Measurements from ENCODE around the gene CYP2W1.

CYP2W1 gene

GRCh38 chr7:977326-978048, 5.5 kb upstream of the CYP2W1 start:
- H3K4me3 ChIP-seq (ENCODE audit: low read depth, low read length), result no peak overlapping the region
- TF ChIP-seq, protein P1, sequence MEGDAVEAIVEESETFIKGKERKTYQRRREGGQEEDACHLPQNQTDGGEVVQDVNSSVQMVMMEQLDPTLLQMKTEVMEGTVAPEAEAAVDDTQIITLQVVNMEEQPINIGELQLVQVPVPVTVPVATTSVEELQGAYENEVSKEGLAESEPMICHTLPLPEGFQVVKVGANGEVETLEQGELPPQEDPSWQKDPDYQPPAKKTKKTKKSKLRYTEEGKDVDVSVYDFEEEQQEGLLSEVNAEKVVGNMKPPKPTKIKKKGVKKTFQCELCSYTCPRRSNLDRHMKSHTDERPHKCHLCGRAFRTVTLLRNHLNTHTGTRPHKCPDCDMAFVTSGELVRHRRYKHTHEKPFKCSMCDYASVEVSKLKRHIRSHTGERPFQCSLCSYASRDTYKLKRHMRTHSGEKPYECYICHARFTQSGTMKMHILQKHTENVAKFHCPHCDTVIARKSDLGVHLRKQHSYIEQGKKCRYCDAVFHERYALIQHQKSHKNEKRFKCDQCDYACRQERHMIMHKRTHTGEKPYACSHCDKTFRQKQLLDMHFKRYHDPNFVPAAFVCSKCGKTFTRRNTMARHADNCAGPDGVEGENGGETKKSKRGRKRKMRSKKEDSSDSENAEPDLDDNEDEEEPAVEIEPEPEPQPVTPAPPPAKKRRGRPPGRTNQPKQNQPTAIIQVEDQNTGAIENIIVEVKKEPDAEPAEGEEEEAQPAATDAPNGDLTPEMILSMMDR (IDR thresholded peaks at IDR 0.05; ENCODE audit: borderline replicate concordance, insufficient read depth, low read depth, low read length), result no peak

- TF ChIP-seq, protein P1 (IDR thresholded peaks at IDR 0.05; ENCODE audit: borderline replicate concordance, insufficient read depth, low read depth, low read length), result no peak
- H3K4me3 ChIP-seq (ENCODE audit: low read depth, low read length), result no peak overlapping the region
Measured at GRCh38 chr7:978049-978346, 5.0 kb upstream of the CYP2W1 start.

- no peak overlapping the region for H3K4me3 ChIP-seq (ENCODE audit: low read depth, low read length)
- TF ChIP-seq, protein P1 (IDR thresholded peaks at IDR 0.05; ENCODE audit: borderline replicate concordance, insufficient read depth, low read depth, low read length), result no peak
Measured at GRCh38 chr7:978416-979091, 4.4 kb upstream of the CYP2W1 start.

GRCh38 chr7:979151-979550, 3.8 kb upstream of the CYP2W1 start:
- TF ChIP-seq, protein P1 (IDR thresholded peaks at IDR 0.05; ENCODE audit: borderline replicate concordance, insufficient read depth, low read depth, low read length), result no peak
- H3K4me3 ChIP-seq (ENCODE audit: low read depth, low read length), result no peak overlapping the region

GRCh38 chr7:979886-980571, 3.0 kb upstream of the CYP2W1 start:
- TF ChIP-seq, protein P1 (IDR thresholded peaks at IDR 0.05; ENCODE audit: borderline replicate concordance, insufficient read depth, low read depth, low read length), result no peak
- H3K4me3 ChIP-seq (ENCODE audit: low read depth, low read length), result no peak overlapping the region

DNA sequence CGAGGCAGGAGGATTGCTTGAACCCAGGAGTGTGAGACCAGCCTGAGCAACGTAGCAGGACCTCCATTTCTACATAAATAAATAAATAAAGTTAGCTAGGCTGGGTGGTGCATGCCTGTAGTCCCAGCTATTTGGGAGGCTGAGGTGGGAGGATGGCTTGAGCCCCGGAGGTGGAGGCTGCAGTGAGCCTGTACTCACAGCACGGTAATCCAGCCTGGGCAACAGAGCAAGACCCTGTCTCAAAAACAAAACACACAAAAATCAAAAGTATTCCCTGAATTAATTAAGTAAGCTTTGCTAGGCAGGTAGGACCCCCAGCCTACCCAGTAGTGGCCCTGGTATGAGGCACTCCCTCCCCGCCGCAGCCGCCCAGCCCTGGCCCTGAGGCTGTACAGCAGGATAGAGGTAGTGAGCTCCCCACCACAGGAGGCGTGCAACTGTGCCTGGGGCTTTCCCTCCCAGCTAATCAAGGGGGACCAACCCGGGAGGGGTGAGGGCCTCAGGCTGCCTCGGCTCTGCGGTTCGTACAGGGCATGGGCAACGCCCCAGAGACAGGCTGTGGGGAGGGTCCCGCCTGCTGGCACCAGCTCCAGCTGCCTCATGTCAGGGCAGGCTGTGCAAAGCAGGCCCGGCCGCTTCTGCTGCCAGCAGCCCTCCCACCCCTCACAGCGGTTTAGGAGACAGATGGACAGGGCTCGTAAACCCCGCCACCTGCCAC, 1.0 kb upstream of the CYP2W1 start:
- H3K4me3 ChIP-seq (ENCODE audit: low read depth, low read length), result no peak overlapping the region
- TF ChIP-seq, protein P1 (IDR thresholded peaks at IDR 0.05; ENCODE audit: borderline replicate concordance, insufficient read depth, low read depth, low read length), result no peak
